Body of pancreas (tissue), 4 donors: ENCODE measurements around the gene LAIR1.
"Not testable (repeated sequence)": the region's sequence is repeated elsewhere in the genome, so short reads cannot be mapped to it uniquely, and the experiment has no call there.

Experiments
- CTCF ChIP-seq, 7 experiments: fragments of 450-650 bp in 4 of 7; fragments of 200-600 bp in 3 of 7; sonication (generic) in 3 of 7; IDR thresholded peaks; one replicate each; pipeline ENCODE4 v1.5.1; 2016 to 2019; ENCODE audit warnings: antibody characterized with exemption in 7 of 7
- POLR2A ChIP-seq, 3 donors: fragments of 450-650 bp; IDR thresholded peaks; one replicate each; pipeline ENCODE4 v1.6.1; 2016; ENCODE audit warnings: antibody characterized with exemption in 3 of 3, mild to moderate bottlenecking in 2 of 3

GRCh38 chr19:54365798-54366197 is 1.1 kb upstream of the LAIR1 start:
- not testable (repeated sequence) for TF ChIP-seq CTCF, POLR2A (IDR thresholded peaks at IDR 0.05)
